Hepatocyte (in vitro differentiated cells): Measurements from ENCODE around the gene YTHDF2. TPM values are rescaled to one million over a fixed set of nuclear protein-coding genes. Genes with fewer than 3 reads are reported as not detected.

Experiments used
- DNase-seq: peaks from one replicate; pipeline ENCODE4 v3.0.0-alpha.2; 2016; ENCODE audit warnings: low spot score
- H2AFZ ChIP-seq: fragments of 200-600 bp; sonication (generic); 2 replicates; pipeline ENCODE4 v1.6.0; 2016; ENCODE audit warnings: antibody characterized with exemption, mild to moderate bottlenecking
- H3K27ac ChIP-seq: fragments of 200-600 bp; sonication (generic); 2 replicates; pipeline ENCODE4 v1.5.1; 2016; ENCODE audit warnings: mild to moderate bottlenecking
- H3K27me3 ChIP-seq: fragments of 200-600 bp; sonication (generic); 2 replicates; pipeline ENCODE4 v1.6.1; 2016
- H3K36me3 ChIP-seq: fragments of 200-600 bp; sonication (generic); replicated peaks from 2 replicates; pipeline ENCODE4 v1.5.1; 2016; ENCODE audit warnings: low read depth; ENCODE audit not compliant: insufficient read depth
- H3K4me1 ChIP-seq: fragments of 200-600 bp; sonication (generic); 2 replicates; pipeline ENCODE4 v1.5.1; 2016; ENCODE audit warnings: mild to moderate bottlenecking, moderate library complexity; ENCODE audit not compliant: insufficient read depth
- H3K4me2 ChIP-seq: fragments of 200-600 bp; sonication (generic); 2 replicates; pipeline ENCODE4 v1.6.0; 2016
- H3K4me3 ChIP-seq: fragments of 200-600 bp; sonication (generic); 2 replicates; pipeline ENCODE4 v1.5.1; 2016; ENCODE audit warnings: mild to moderate bottlenecking
- H3K79me2 ChIP-seq: fragments of 200-600 bp; sonication (generic); 2 replicates; pipeline ENCODE4 v1.6.0; 2017; ENCODE audit warnings: mild to moderate bottlenecking
- H3K9me2 ChIP-seq: fragments of 200-600 bp; sonication (generic); replicated peaks from 2 replicates; pipeline ENCODE4 v1.6.0; 2017; ENCODE audit warnings: mild to moderate bottlenecking; ENCODE audit not compliant: insufficient read depth
- H3K9me3 ChIP-seq: fragments of 200-600 bp; sonication (generic); 2 replicates; pipeline ENCODE4 v1.5.1; 2016; ENCODE audit warnings: low read depth, mild to moderate bottlenecking
- H4K20me1 ChIP-seq: fragments of 200-600 bp; sonication (generic); 2 replicates; pipeline ENCODE4 v1.6.0; 2016; ENCODE audit warnings: mild to moderate bottlenecking; ENCODE audit not compliant: insufficient read depth, poor library complexity, severe bottlenecking
- CTCF ChIP-seq: fragments of 200-600 bp; sonication (generic); IDR thresholded peaks from 2 replicates; pipeline ENCODE4 v1.5.1; 2016; ENCODE audit warnings: antibody characterized with exemption, mild to moderate bottlenecking; ENCODE audit not compliant: poor library complexity
- EZH2 ChIP-seq: fragments of 200-600 bp; sonication (generic); IDR thresholded peaks from 2 replicates; pipeline ENCODE4 v1.6.1; 2016; ENCODE audit warnings: antibody characterized with exemption, mild to moderate bottlenecking, borderline replicate concordance
- EZH2phosphoT487 ChIP-seq: fragments of 200-600 bp; sonication (generic); IDR thresholded peaks from one replicate; pipeline ENCODE4 v1.6.1; 2018; ENCODE audit warnings: antibody characterized with exemption, mild to moderate bottlenecking, low read depth, moderate library complexity; ENCODE audit not compliant: unreplicated experiment, severe bottlenecking
- WGBS: methylation state at CpG from one replicate; pipeline ENCODE4 v1.1.6; 2016; ENCODE audit warnings: low lambda C conversion rate; ENCODE audit errors: missing lambda C conversion rate; 5-methylcytosine and 5-hydroxymethylcytosine counted together
- polyA plus RNA-seq: library from polyadenylated mRNA; unstranded; fragments of >200 nt; fragmentation: Nextera tagmentation; extraction: Ambion mirVana; gene quantifications from 2 replicates; pipeline ENCODE4 v1.2.1, GENCODE V29; 2016
- total RNA-seq: library from RNA; depleted of rRNA; stranded (reverse); fragments of >200 nt; gene quantifications from 2 replicates; pipeline ENCODE4 v1.2.3, GENCODE V29; 2014

The YTHDF2 gene
- total and polyA plus RNA-seq, 2 experiments from 2014 or later: 71.9 to 83.3 TPM

- no peaks in the 10 kb centered on the region for H3K9me3 ChIP-seq
- no peaks in the 10 kb centered on the region for H3K79me2 ChIP-seq
- TF ChIP-seq EZH2phosphoT487 (no peak), CTCF (no peak), EZH2 (no peak)
- no peak overlapping the region for H3K4me2 ChIP-seq
- DNase-seq: no peak
- no peaks in the 10 kb centered on the region for H3K4me1 ChIP-seq
- no peaks in the 10 kb centered on the region for H3K36me3 ChIP-seq
- no peaks in the 10 kb centered on the region for H4K20me1 ChIP-seq
- H3K27ac ChIP-seq: no peak overlapping the region
- no peaks in the 10 kb centered on the region for H3K27me3 ChIP-seq
- H3K9me2 ChIP-seq: no peaks in the 10 kb centered on the region
- no peak overlapping the region for H3K4me3 ChIP-seq
- WGBS: 100% methylated on average over 1 of the region's 1 CpG
- H2AFZ ChIP-seq: no peak overlapping the region
Observed at GRCh38 chr1:28718166-28718565, 18.6 kb upstream of the YTHDF2 start.

GRCh38 chr1:28718586-28719331 is 18.0 kb upstream of the YTHDF2 start:
- Histone ChIP-seq H3K4me1 (no peaks in the 10 kb centered on the region), H3K27ac (no peak overlapping the region), H3K9me2 (no peaks in the 10 kb centered on the region), H3K79me2 (no peaks in the 10 kb centered on the region), H3K27me3 (no peaks in the 10 kb centered on the region), H3K4me3 (no peak overlapping the region), H3K9me3 (no peaks in the 10 kb centered on the region), H3K36me3 (no peaks in the 10 kb centered on the region), H2AFZ (no peak overlapping the region), H4K20me1 (no peaks in the 10 kb centered on the region), H3K4me2 (no peak overlapping the region)
- DNase-seq: peak; percentile 15
- TF ChIP-seq EZH2: no peak
- no peak for TF ChIP-seq EZH2phosphoT487
- TF ChIP-seq CTCF: no peak
- 89% methylated on average over 4 of the region's 4 CpGs for WGBS

GRCh38 chr1:28719332-28719619 is 17.5 kb upstream of the YTHDF2 start:
- no peaks in the 10 kb centered on the region for H3K36me3 ChIP-seq
- no peak overlapping the region for H3K27ac ChIP-seq
- no peaks in the 10 kb centered on the region for H3K27me3 ChIP-seq
- no peaks in the 10 kb centered on the region for H3K79me2 ChIP-seq
- no peak overlapping the region for H3K4me3 ChIP-seq
- DNase-seq: no peak
- no peaks in the 10 kb centered on the region for H3K4me1 ChIP-seq
- H3K4me2 ChIP-seq: no peak overlapping the region
- H2AFZ ChIP-seq: no peak overlapping the region
- H3K9me3 ChIP-seq: no peaks in the 10 kb centered on the region
- no peak for TF ChIP-seq EZH2phosphoT487
- no peak for TF ChIP-seq CTCF
- TF ChIP-seq EZH2: no peak
- H4K20me1 ChIP-seq: no peaks in the 10 kb centered on the region
- no peaks in the 10 kb centered on the region for H3K9me2 ChIP-seq
